HG03039 (cell line): ENCODE data around the gene LMTK2.

Source experiments
- ATAC-seq: cut with Tn5 transposase; IDR thresholded peaks from one replicate; pipeline ENCODE4 v1.9.1; 2021; ENCODE audit warnings: mild to moderate bottlenecking, moderate library complexity; ENCODE audit not compliant: unreplicated experiment

The LMTK2 gene

GRCh38 chr7:98106647-98107312 is at the start of gene LMTK2:
LMTK2 (plus strand) TSS chr7:98106862; CDS start chr7:98107178, 316 bp downstream.
- peak; percentile 99 for ATAC-seq

GRCh38 chr7:98057157-98057556 is 49.5 kb upstream of the LMTK2 start:
- no peak for ATAC-seq

GRCh38 chr7:98058186-98058585 is 48.5 kb upstream of the LMTK2 start:
- ATAC-seq: no peak

DNA sequence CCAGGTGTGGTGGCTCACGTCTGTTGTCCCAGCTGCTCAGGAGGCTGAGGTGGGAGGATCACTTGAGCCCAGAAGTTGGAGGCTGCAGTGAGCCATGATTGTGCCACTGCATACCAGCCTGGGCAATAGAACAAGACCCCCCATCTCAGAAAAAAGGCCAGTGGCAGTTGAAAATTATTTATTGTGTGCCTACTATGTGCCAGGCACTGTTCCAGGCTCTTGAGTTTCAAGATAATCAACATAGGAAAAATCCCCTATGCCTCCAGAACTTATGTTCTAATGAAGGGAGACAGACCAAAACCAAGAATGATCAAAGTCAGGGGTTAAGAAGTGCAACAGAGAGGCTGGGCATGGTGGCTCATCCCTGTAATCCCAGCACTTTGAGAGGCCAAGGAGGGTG is 42.4 kb upstream of the LMTK2 start:
- no peak for ATAC-seq

DNA sequence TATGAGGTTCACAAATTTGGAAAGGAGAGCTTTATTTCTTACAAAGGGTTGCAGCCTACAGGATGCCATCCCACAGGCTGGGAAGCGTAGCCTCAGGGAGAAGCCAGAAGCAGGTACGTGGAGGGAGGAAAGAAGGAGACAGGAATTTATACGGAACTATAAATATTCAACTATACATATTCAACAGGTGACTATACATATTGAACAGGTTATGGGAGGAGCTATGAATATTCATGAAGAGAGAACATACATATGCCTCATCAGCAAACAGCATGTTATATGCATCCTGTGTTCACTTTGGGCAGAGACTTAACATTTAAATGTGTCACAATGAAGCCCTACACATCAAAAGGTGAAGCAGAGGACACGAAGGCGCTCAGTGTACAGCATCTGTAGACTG is 40.5 kb upstream of the LMTK2 start:
- no peak for ATAC-seq

GRCh38 chr7:98066934-98067507 is 39.6 kb upstream of the LMTK2 start:
- ATAC-seq: no peak

DNA sequence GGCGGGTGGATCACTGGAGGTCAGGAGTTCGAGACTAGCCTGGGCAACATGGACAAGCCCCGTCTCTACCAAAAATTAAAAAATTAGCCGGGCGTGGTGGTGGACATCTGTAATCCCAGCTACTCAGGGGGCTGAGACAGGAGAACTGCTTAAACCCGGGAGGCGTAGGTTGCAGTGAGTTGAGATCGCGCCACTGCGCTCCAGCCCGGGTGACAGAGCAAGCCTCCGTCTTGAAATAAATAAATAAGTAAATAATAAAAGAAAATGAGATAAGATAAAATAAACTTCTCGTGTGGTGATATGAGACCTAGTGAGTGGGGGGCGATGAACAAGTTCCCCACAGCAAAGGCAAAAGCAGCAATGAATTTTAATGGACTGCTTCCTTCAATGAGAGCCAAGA is 33.6 kb upstream of the LMTK2 start:
- ATAC-seq: no peak

DNA sequence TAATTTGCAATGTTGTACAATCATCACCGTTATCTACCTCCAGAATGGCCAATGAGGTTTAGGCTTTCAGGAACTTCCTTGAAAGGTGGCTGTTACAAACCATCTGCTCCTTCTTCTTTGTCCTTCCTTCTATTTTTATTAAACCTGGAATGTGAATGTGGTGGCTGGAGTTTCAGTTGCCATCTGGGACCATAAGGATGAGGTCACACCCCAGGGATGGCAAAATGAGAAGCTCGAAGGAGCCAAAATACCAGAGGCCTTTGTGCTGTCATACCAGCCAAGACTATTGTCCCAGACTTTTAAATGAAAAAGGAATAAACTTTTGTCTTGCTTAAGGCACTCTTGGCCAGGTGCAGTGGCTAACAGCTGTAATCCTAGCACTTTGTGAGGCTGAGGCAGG is 30.9 kb upstream of the LMTK2 start:
- ATAC-seq: no peak

DNA sequence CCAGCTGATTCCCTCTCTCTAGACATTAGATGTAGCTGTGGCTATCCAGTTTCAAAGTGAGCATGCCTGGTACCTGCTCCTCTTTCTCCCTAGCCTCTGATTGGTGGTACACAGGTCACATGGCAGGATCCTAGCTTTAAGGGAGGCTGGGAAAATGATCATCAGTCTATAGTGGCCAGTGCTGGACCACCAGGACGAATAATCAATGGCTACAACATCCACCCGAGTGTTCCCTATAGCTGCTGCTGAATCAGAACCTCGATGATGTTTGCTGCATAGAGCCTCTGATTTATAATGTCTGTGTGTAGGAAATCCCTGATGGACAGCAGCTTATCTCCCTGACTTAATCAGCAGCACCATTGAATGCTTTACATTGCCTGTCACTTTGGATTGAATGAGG is 28.9 kb upstream of the LMTK2 start:
- no peak for ATAC-seq

DNA sequence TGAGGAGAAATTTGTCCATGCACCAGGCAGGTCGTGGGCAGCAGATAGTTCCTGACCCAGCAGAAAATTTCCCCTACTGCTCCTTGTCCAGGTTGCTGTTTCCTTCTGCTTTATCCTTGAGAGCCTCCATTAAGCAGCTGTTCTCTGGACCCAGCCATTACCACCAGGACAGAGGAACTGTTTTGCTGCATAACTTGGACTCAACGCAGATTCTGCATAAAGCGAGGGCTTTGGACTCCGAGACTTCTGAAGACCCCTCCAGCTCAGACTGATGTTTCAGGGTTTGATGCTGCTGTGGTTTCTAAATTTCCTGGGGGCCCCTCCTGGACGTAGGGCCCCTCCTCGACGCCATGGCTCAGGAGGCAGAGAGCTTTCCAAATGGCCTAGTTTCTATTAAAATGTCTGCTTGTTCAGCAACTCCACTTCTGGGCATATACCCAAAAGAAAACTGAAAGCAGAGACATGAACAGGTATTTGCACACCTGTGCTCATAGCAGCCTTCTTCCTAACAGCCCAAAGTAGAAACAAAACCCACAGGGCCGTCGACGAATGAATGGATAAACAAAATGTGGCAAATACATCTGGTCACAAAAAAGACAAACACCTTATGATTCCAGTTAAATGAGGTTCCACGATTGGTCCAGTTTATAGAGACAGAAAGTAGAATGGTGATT is 28.3 kb upstream of the LMTK2 start:
- ATAC-seq: no peak

DNA sequence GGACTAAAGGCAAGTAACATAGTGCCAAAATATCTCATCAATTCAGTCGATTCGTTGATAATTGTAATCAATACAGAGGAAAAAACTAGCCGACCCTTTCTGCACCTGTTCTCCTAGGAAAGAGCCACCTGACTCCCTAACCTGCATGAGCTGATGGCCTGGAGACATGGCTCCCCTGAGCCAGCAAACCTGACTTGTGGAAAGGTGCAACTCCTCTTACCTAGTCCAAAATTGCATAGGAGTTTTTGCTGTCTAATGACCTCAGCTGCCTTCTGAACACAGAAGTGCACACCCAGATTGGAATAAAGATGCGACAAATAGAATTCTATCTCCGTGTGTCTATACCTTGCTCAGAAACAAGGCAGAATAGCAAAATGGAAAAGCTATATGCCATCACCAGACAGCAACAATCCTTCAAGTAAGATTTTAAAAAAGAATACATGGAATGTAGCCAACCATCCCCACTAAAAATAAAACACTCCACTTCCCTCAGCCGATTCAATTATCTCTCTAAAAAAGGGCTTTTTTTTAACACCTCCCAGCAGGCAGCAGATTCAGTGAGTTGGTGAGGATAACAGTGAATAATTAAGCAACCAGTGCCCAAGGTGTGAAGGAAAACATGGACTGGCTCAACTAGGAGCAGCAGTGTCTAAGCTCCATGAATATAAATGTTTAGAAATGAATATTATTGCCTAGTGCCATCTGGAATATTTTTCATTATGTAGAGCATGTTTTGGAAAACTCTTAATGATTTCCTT is 26.6 kb upstream of the LMTK2 start:
- no peak for ATAC-seq

DNA sequence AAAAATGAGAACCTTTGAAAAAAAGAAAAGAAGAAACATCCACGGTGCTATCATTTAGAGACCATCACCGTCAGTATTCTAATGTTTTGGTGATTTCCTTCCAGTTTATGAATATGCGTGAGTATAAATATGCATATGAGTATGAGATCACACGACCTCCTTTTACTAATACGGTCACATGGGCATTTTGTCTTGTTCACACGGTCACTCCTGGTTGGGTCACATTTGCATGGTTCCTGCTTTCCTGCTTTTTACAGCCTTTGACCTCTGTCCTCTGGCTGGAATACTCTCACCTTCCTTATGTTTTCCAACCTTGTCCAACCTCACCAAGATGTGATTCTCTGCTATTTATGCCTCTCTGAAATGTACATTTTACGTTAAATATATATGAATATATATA is 25.3 kb upstream of the LMTK2 start:
- no peak for ATAC-seq

- no peak for ATAC-seq
Measured at GRCh38 chr7:98084631-98085030, 22.0 kb upstream of the LMTK2 start.

- no peak for ATAC-seq
Measured at GRCh38 chr7:98085674-98086073, 21.0 kb upstream of the LMTK2 start.

GRCh38 chr7:98086281-98086718 is 20.4 kb upstream of the LMTK2 start:
- ATAC-seq: no peak

GRCh38 chr7:98088109-98088508 is 18.6 kb upstream of the LMTK2 start:
- no peak for ATAC-seq

GRCh38 chr7:98090116-98090515 is 16.5 kb upstream of the LMTK2 start:
- ATAC-seq: no peak

- no peak for ATAC-seq
Measured at GRCh38 chr7:98091061-98091460, 15.6 kb upstream of the LMTK2 start.

DNA sequence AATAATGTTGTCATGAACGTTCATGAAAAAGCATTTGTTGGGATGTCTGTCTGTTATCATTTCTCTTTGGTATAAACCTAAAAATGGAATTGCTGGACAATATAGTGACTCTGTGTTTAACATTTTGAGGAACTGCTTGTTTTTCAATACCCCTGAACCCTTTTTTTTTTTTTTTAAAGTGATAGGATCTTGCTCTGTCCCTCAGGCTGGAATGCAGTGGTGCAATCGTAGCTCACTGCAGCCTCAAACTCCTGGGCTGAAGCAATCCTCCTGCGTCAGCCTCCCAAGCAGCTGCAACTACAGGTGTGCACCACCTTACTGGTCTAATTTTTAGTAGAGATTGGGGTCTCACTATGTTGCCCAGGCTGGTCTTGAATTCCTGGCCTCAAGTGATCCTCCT is 15.1 kb upstream of the LMTK2 start:
- ATAC-seq: no peak

GRCh38 chr7:98097042-98097645 is 9.5 kb upstream of the LMTK2 start:
- no peak for ATAC-seq

DNA sequence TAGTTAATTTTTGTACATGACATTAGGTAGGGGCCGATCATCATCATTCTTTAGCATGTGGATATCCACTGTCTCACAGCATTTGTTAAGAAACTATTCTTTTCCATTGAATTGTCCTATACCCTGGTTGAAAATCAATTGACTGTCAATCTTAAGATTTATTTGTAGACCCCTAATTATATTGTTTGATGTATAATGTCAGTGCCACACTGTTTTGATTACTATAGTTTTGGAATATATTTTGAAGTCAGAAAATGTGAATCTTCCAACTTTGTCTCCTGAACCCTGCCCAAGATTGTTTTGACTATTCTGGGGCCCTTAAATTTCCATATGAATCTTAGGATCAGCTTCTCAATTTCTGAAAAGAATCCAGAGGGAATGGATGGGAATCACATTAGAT is 6.6 kb upstream of the LMTK2 start:
- no peak for ATAC-seq
